ENCODE results near the gene ITGA11. TPM values are rescaled to one million over a fixed set of nuclear protein-coding genes. Genes with fewer than 3 reads are reported as not detected.

Gene ITGA11
- total RNA-seq, 1 experiment from 2014 or later = not detected

- POLR2A ChIA-PET (ENCODE audit: unreplicated experiment) = no interaction called here
- H2AFZ ChIP-seq (ENCODE audit: low read length) = no peak overlapping the region
- TF ChIP-seq EZH2phosphoT487 (IDR thresholded peaks at IDR 0.05; ENCODE audit: borderline replicate concordance, low read length) (no peak), CTCF (conservative IDR thresholded peaks at IDR 0.05; ENCODE audit: low read depth, low read length) (no peak), EZH2 (IDR thresholded peaks at IDR 0.05; ENCODE audit: low read length, unreplicated experiment) (no peak)
- H3K27ac ChIP-seq (ENCODE audit: low read length) = no peak overlapping the region
- no peak overlapping the region for H3K9ac ChIP-seq (ENCODE audit: low read length)
- H3K36me3 ChIP-seq (ENCODE audit: low read depth, low read length) = no peaks in the 10 kb centered on the region
- no peak for DNase-seq
- H3F3A ChIP-seq (ENCODE audit: low read length, unreplicated experiment) = no peaks in the 10 kb centered on the region
- no peaks in the 10 kb centered on the region for H3K9me3 ChIP-seq (ENCODE audit: low read length)
- no peaks in the 10 kb centered on the region for H3K79me2 ChIP-seq (ENCODE audit: low read length)
- no peak overlapping the region for H3K4me3 ChIP-seq (ENCODE audit: low read length)
- H3K4me1 ChIP-seq (ENCODE audit: insufficient read depth, low read length) = no peaks in the 10 kb centered on the region
- H3K27me3 ChIP-seq (ENCODE audit: low read length) = peaks cover 17% of the 10 kb centered on the region
- intact Hi-C loops (cut with micrococcal nuclease) = no loop called here
- no peaks in the 10 kb centered on the region for H4K20me1 ChIP-seq (ENCODE audit: low read length)
- ATAC-seq = no peak
- H3K4me2 ChIP-seq (ENCODE audit: low read length) = no peak overlapping the region
- CTCF ChIA-PET = no interaction called here
- BruUV-seq (replicated peaks) = no TSS peak
- H3K9me2 ChIP-seq (replicated peaks; ENCODE audit: low read length) = no peaks in the 10 kb centered on the region
Measured at GRCh38 chr15:68463444-68463843, 31.5 kb upstream of the ITGA11 start.

GRCh38 chr15:68460166-68460565 lies 28.2 kb upstream of the ITGA11 start:
- no peak overlapping the region for H3K4me3 ChIP-seq (ENCODE audit: low read length)
- CTCF ChIA-PET = no interaction called here
- H4K20me1 ChIP-seq (ENCODE audit: low read length) = no peaks in the 10 kb centered on the region
- DNase-seq (no peak), ATAC-seq (no peak)
- no peak overlapping the region for H3K27ac ChIP-seq (ENCODE audit: low read length)
- intact Hi-C loops (cut with micrococcal nuclease) = no loop called here
- H3K9me3 ChIP-seq (ENCODE audit: low read length) = no peaks in the 10 kb centered on the region
- no peak overlapping the region for H3K4me2 ChIP-seq (ENCODE audit: low read length)
- POLR2A ChIA-PET (ENCODE audit: unreplicated experiment) = no interaction called here
- TF ChIP-seq CTCF (conservative IDR thresholded peaks at IDR 0.05; ENCODE audit: low read depth, low read length) (no peak), EZH2 (IDR thresholded peaks at IDR 0.05; ENCODE audit: low read length, unreplicated experiment) (no peak), EZH2phosphoT487 (IDR thresholded peaks at IDR 0.05; ENCODE audit: borderline replicate concordance, low read length) (no peak)
- H3F3A ChIP-seq (ENCODE audit: low read length, unreplicated experiment) = no peaks in the 10 kb centered on the region
- no peaks in the 10 kb centered on the region for H3K4me1 ChIP-seq (ENCODE audit: insufficient read depth, low read length)
- no peaks in the 10 kb centered on the region for H3K9me2 ChIP-seq (replicated peaks; ENCODE audit: low read length)
- no peaks in the 10 kb centered on the region for H3K79me2 ChIP-seq (ENCODE audit: low read length)
- no peak overlapping the region for H3K9ac ChIP-seq (ENCODE audit: low read length)
- no peak overlapping the region for H2AFZ ChIP-seq (ENCODE audit: low read length)
- H3K36me3 ChIP-seq (ENCODE audit: low read depth, low read length) = no peaks in the 10 kb centered on the region
- no TSS peak for BruUV-seq (replicated peaks)
- H3K27me3 ChIP-seq (ENCODE audit: low read length) = peaks cover 42% of the 10 kb centered on the region

GRCh38 chr15:68450192-68450591 lies 18.2 kb upstream of the ITGA11 start:
- peaks cover 78% of the 10 kb centered on the region for H3K27me3 ChIP-seq (ENCODE audit: low read length)
- H3K4me1 ChIP-seq (ENCODE audit: insufficient read depth, low read length) = no peaks in the 10 kb centered on the region
- H3K27ac ChIP-seq (ENCODE audit: low read length) = no peak overlapping the region
- H3K4me2 ChIP-seq (ENCODE audit: low read length) = no peak overlapping the region
- no peaks in the 10 kb centered on the region for H3K36me3 ChIP-seq (ENCODE audit: low read depth, low read length)
- ChIA-PET POLR2A (ENCODE audit: unreplicated experiment) (no interaction called here), CTCF (no interaction called here)
- H3K4me3 ChIP-seq (ENCODE audit: low read length) = no peak overlapping the region
- no peaks in the 10 kb centered on the region for H3K79me2 ChIP-seq (ENCODE audit: low read length)
- no peaks in the 10 kb centered on the region for H4K20me1 ChIP-seq (ENCODE audit: low read length)
- intact Hi-C loops (cut with micrococcal nuclease) = no loop called here
- BruUV-seq (replicated peaks) = no TSS peak
- no peak overlapping the region for H2AFZ ChIP-seq (ENCODE audit: low read length)
- H3K9ac ChIP-seq (ENCODE audit: low read length) = no peak overlapping the region
- TF ChIP-seq EZH2 (IDR thresholded peaks at IDR 0.05; ENCODE audit: low read length, unreplicated experiment) (no peak), CTCF (conservative IDR thresholded peaks at IDR 0.05; ENCODE audit: low read depth, low read length) (no peak), EZH2phosphoT487 (IDR thresholded peaks at IDR 0.05; ENCODE audit: borderline replicate concordance, low read length) (no peak)
- no peak for ATAC-seq
- no peaks in the 10 kb centered on the region for H3K9me2 ChIP-seq (replicated peaks; ENCODE audit: low read length)
- no peaks in the 10 kb centered on the region for H3K9me3 ChIP-seq (ENCODE audit: low read length)
- no peak for DNase-seq
- H3F3A ChIP-seq (ENCODE audit: low read length, unreplicated experiment) = no peaks in the 10 kb centered on the region

Data from PC-3 (cell line).